Measurements from ENCODE around the gene XYLT1. TPM values are rescaled to one million over a fixed set of nuclear protein-coding genes. Genes with fewer than 3 reads are reported as not detected.

XYLT1 gene
- total and polyA plus RNA-seq, 12 donors, result 0.29 to 4.0 (median 1.6) TPM

DNA sequence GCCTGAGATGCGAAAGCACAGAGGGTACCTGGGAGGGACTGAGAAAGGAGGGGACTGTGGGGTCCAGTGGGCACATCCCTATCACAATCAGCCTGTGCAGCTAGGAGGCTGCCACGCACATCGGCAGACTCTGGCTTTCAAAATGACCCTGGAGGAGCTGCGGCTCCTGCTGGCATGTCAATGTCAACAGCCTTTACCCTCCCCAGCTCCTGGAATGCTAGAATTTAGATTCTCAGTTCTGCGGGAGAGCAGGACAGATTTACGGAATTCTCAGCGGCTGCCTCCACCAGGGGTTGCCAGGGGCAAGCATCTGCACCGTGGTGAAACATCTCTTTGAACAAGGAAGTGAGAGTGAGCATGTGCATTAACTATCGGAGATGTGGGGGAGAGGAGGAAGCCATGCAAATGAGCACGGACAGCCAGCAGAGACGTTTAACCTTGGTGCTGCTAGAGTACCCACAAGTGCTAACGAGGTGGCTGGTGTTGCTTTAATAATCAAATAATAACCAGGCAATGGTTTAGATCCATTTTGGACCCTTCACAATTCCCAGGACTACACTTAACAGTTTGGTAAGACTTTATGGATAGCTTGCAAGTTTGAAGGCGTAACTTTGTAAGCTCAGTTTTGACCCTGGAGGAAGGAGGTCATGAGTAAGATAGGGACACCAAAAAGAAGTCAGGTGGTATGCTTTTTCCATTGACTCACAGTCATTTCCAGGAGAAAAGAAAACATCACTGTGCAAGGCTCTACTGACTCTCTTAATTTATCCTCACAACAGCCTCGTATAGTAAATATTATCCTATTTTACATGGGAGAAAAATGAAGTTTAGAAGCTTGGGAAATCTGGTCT is 54.1 kb downstream of the XYLT1 start:
- peak overlapping the region in 2 of 10 donors; percentile 2 to 23 for H3K4me3 ChIP-seq
- H3K27me3 ChIP-seq, result no peaks in the 10 kb centered on the region
- ATAC-seq, result peak; percentile 44 to 86 (median 67)
- no peak for DNase-seq
- H3K4me1 ChIP-seq, result peaks cover 0 to 30% (median 8%) of the 10 kb centered on the region in 9 donors
- H3K27ac ChIP-seq, result peak overlapping the region in 2 of 10 donors; percentile 1 to 70
- intact Hi-C loops (cut with DNase I), result no loop called here
- TF ChIP-seq, protein P1, sequence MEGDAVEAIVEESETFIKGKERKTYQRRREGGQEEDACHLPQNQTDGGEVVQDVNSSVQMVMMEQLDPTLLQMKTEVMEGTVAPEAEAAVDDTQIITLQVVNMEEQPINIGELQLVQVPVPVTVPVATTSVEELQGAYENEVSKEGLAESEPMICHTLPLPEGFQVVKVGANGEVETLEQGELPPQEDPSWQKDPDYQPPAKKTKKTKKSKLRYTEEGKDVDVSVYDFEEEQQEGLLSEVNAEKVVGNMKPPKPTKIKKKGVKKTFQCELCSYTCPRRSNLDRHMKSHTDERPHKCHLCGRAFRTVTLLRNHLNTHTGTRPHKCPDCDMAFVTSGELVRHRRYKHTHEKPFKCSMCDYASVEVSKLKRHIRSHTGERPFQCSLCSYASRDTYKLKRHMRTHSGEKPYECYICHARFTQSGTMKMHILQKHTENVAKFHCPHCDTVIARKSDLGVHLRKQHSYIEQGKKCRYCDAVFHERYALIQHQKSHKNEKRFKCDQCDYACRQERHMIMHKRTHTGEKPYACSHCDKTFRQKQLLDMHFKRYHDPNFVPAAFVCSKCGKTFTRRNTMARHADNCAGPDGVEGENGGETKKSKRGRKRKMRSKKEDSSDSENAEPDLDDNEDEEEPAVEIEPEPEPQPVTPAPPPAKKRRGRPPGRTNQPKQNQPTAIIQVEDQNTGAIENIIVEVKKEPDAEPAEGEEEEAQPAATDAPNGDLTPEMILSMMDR (IDR thresholded peaks at IDR 0.05), result peak in 5 of 9 donors; percentile 16 to 40 (median 39)
- H3K9me3 ChIP-seq, result peaks cover 0 to 7% (median 0%) of the 10 kb centered on the region in 11 donors
- 24 to 26% methylated on average over 14 of the region's 14 CpGs for WGBS, 2 donors
- no peaks in the 10 kb centered on the region for H3K36me3 ChIP-seq

DNA sequence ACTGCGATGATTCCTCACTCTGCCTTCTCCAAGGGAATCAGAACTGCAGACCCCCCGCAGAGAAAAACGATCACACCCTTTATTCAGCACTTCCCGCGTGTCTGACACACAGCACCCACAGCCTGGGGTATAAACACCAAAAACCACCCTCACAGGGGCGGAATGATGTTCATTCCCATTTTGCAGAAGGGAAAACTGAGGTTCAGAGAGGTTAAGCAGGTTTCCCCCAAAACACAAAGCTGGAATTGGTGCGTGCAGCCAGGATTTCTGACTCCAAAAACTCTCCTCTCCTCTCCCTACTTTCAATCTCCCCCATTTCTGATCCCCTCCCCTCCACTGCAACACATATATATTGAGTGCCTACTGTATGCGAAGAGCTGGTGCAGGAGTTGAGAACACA is 55.8 kb downstream of the XYLT1 start:
- Histone ChIP-seq H3K36me3 (no peaks in the 10 kb centered on the region), H3K4me3 (no peak overlapping the region), H3K4me1 (peaks cover 0 to 30% (median 8%) of the 10 kb centered on the region in 9 donors), H3K27me3 (no peaks in the 10 kb centered on the region), H3K9me3 (peaks cover 0 to 4% (median 0%) of the 10 kb centered on the region in 11 donors), H3K27ac (no peak overlapping the region)
- TF ChIP-seq, protein P1 (IDR thresholded peaks at IDR 0.05), result no peak
- ATAC-seq (no peak), DNase-seq (no peak)
- 89 to 90% methylated on average over 8 of the region's 8 CpGs for WGBS, 2 donors
- intact Hi-C loops (cut with DNase I), result loop anchor here in 1 of 10 donors (5.0 kb wide), 1 partner anchor 138 kb away; no protein-coding TSS in a partner anchor

DNA sequence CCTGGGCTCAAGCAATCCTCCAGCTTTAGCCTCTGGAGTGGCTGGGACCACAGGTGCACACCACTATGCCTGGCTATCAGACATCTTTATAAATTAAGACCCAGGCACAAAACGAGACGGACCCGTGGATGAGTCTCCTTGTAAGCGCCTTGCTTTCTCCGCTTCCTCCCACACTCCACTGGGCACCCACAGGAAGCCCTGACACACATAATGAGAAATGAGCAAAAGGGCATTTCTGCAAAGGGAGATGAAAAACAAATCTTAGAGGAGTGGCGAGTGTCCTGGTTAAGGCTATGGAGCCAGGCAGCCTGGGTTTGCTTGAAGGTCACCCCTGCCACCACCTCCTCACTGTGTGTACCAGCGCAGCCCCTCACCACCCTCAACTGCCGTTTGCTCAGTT is 56.3 kb downstream of the XYLT1 start:
- TF ChIP-seq, protein P1 (IDR thresholded peaks at IDR 0.05), result no peak
- Histone ChIP-seq H3K4me1 (peaks cover 0 to 30% (median 8%) of the 10 kb centered on the region in 9 donors), H3K27me3 (no peaks in the 10 kb centered on the region), H3K9me3 (peaks cover 0 to 4% (median 0%) of the 10 kb centered on the region in 11 donors), H3K36me3 (no peaks in the 10 kb centered on the region), H3K4me3 (no peak overlapping the region), H3K27ac (no peak overlapping the region)
- intact Hi-C loops (cut with DNase I), result loop anchor here in 1 of 10 donors (5.0 kb wide), 1 partner anchor 137 kb away; no protein-coding TSS in a partner anchor
- DNase-seq, result no peak
- peak in 1 of 8 donors; percentile 10 for ATAC-seq
- 79 to 82% methylated on average over 8 of the region's 8 CpGs for WGBS, 2 donors

DNA sequence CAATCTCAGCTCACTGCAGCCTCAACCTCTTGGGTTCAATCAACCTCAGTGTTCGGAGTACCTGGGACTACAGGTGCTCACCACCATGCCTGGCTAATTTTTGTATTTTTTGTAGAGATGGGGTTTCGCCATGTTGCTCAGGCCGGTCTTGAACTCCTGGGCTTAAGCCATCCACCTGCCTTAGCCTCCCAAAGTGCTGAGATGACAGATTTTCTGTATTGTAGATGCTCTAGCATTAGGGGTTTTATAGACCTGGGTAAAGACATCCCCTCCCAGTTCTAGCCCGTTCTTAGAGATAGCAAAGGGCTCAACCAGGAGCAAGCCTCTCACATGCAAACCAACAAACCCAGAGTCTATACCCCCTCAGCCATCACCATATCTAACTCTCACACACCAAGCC is 57.3 kb downstream of the XYLT1 start:
- Histone ChIP-seq H3K36me3 (no peaks in the 10 kb centered on the region), H3K9me3 (peaks cover 0 to 4% (median 0%) of the 10 kb centered on the region in 11 donors), H3K4me3 (no peak overlapping the region), H3K4me1 (peaks cover 0 to 30% (median 8%) of the 10 kb centered on the region in 9 donors), H3K27me3 (no peaks in the 10 kb centered on the region), H3K27ac (no peak overlapping the region)
- 92 to 96% methylated on average over 4 of the region's 4 CpGs for WGBS, 2 donors
- intact Hi-C loops (cut with DNase I), result loop anchor here in 1 of 10 donors (5.0 kb wide), 1 partner anchor 136 kb away; no protein-coding TSS in a partner anchor
- no peak for ATAC-seq
- TF ChIP-seq, protein P1 (IDR thresholded peaks at IDR 0.05), result no peak
- no peak for DNase-seq

Measured in heart right ventricle (tissue), 16 donors.